HL-60 (cell line): ENCODE results near the gene DNAH8.

Experiments used
- DNase-seq, 2 experiments: peaks; one replicate each; pipeline ENCODE4 v3.0.0-alpha.2; 2010 to 2020; ENCODE audit warnings: low read depth in 1 of 2, low spot score in 1 of 2
- H3K27ac ChIP-seq: fragments of 250-450 bp; sonication (Bioruptor Pico); replicated peaks from 2 replicates; pipeline ENCODE4 v1.5.1; 2020; ENCODE audit warnings: mild to moderate bottlenecking, moderate library complexity
- H3K27me3 ChIP-seq: fragments of 250-450 bp; sonication (Bioruptor Pico); 2 replicates; pipeline ENCODE4 v1.5.1; 2021; ENCODE audit warnings: mild to moderate bottlenecking, moderate library complexity; ENCODE audit not compliant: insufficient read depth, poor library complexity, severe bottlenecking
- H3K4me3 ChIP-seq: replicated peaks from 2 replicates; pipeline ENCODE4 v1.5.1; 2011; ENCODE audit warnings: mild to moderate bottlenecking, control low read depth, low read length; ENCODE audit not compliant: insufficient read depth
- CTCF ChIP-seq: IDR thresholded peaks from one replicate; pipeline ENCODE4 v1.5.1; 2011; ENCODE audit warnings: low read length, control low read depth, inconsistent platforms; ENCODE audit not compliant: insufficient read depth
- GABPA ChIP-seq: IDR thresholded peaks from 2 replicates; pipeline ENCODE4 v1.6.1; 2012; ENCODE audit warnings: low read depth
- POLR2AphosphoS5 ChIP-seq: IDR thresholded peaks from 2 replicates; pipeline ENCODE4 v1.6.1; 2012; ENCODE audit warnings: low read depth
- SPI1 ChIP-seq: IDR thresholded peaks from 2 replicates; pipeline ENCODE4 v1.6.1; 2012; ENCODE audit warnings: low read depth, mild to moderate bottlenecking, borderline replicate concordance
- TF ChIP-seq, protein P1 (sequence below): IDR thresholded peaks from 2 replicates; pipeline ENCODE4 v1.6.1; 2012; ENCODE audit warnings: low read depth; ENCODE audit not compliant: insufficient replicate concordance

Gene DNAH8

DNA sequence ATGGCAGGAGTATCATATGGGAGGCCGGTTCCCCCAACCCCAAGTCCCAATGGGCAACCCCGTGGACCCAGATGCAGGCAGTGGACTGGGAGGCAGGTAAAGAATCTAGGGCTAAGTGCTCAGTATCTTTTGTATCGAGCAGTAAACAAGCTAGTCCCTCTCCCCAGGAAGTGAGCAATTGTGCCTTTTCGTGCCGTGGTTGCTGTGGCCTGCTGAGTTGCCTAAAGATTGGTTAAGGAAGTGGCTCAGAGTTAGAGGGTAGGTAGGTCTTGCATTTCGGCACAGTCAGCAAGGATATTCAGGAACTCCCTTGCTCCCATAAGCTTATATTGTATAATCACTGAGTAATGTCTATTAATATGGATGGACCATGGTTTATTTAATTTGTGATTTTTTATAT lies 1.3 kb upstream of the DNAH8 start:
- H3K4me3 ChIP-seq, result no peak overlapping the region
- TF ChIP-seq GABPA (no peak), POLR2AphosphoS5 (0 out of 2 replicates have a peak, but pooled peaks have one; percentile 32), SPI1 (peak; percentile 77)
- peak; percentile 64 to 87 for DNase-seq
- peak overlapping the region; percentile 34 for H3K27ac ChIP-seq
- H3K27me3 ChIP-seq, result peaks cover 3% of the 10 kb centered on the region

DNA sequence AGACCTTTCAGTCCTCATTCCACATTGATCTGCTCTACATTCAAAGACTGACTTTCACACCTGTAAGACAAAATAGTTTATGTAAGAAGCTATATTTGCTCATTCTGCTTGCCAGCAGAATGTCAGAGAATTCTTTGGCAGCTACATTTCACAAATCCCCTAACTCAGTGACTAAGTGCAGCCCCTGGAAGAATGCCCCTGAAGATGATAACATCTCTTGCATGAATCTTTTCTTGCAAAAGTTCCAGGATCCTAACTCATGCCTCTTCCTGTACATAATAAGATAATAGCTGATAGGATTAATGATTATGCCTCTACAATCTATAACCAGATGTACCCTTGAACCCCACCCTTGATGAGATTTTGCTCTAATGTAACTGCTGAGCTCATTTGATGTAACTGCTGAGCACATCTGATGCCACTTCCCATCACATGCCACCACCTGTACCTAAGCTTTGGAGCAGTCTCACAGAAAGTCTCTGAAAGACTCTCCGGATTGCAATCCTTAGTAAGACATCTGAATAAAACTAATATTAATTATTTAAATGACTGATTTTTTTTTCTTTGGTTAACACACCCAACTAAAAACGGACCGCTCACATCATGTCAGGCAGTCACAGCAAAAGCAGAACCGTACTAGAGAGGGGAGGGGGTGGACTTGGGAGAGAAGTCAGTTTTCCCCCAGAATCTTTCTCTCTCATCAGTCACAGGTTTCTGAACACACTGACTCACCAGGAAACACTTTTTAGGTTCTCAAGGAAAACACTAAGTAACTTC lies 684 bp upstream of the DNAH8 start:
- no peak for DNase-seq
- peaks cover 3% of the 10 kb centered on the region for H3K27me3 ChIP-seq

DNA sequence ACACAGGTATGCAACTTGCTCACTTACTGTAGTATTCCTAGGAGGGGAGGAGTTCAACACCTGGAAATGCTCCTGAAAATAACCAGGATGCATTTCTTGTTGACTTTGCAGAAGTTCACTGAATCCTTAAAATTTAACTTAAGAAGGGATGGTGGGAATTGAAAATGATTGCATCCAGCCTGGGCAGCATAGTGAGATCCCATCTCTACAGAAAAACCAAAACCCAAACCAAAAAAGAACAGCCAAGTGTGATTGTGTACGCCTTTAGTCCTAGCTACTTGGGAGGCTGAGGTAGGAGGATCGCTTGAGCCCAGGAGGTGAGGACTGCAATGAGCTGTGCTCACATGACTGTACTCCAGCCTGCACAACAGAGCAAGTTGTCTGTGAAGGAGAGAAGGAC lies 1.7 kb downstream of the DNAH8 start:
- peaks cover 3% of the 10 kb centered on the region for H3K27me3 ChIP-seq
- TF ChIP-seq POLR2AphosphoS5, result no peak
- no peak for TF ChIP-seq SPI1
- TF ChIP-seq CTCF, result no peak
- TF ChIP-seq GABPA, result no peak
- TF ChIP-seq, protein P1, sequence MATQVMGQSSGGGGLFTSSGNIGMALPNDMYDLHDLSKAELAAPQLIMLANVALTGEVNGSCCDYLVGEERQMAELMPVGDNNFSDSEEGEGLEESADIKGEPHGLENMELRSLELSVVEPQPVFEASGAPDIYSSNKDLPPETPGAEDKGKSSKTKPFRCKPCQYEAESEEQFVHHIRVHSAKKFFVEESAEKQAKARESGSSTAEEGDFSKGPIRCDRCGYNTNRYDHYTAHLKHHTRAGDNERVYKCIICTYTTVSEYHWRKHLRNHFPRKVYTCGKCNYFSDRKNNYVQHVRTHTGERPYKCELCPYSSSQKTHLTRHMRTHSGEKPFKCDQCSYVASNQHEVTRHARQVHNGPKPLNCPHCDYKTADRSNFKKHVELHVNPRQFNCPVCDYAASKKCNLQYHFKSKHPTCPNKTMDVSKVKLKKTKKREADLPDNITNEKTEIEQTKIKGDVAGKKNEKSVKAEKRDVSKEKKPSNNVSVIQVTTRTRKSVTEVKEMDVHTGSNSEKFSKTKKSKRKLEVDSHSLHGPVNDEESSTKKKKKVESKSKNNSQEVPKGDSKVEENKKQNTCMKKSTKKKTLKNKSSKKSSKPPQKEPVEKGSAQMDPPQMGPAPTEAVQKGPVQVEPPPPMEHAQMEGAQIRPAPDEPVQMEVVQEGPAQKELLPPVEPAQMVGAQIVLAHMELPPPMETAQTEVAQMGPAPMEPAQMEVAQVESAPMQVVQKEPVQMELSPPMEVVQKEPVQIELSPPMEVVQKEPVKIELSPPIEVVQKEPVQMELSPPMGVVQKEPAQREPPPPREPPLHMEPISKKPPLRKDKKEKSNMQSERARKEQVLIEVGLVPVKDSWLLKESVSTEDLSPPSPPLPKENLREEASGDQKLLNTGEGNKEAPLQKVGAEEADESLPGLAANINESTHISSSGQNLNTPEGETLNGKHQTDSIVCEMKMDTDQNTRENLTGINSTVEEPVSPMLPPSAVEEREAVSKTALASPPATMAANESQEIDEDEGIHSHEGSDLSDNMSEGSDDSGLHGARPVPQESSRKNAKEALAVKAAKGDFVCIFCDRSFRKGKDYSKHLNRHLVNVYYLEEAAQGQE, result no peak
- no peak overlapping the region for H3K4me3 ChIP-seq
- no peak overlapping the region for H3K27ac ChIP-seq
- no peak for DNase-seq

More for the DNA sequence above, 684 bp upstream of the DNAH8 start:
- Histone ChIP-seq H3K4me3 (peak overlapping the region; percentile 40), H3K27ac (no peak overlapping the region)
- TF ChIP-seq SPI1, result no peak
- no peak for TF ChIP-seq CTCF
- TF ChIP-seq, protein P1, result no peak
- no peak for TF ChIP-seq POLR2AphosphoS5
- TF ChIP-seq GABPA, result no peak

DNA sequence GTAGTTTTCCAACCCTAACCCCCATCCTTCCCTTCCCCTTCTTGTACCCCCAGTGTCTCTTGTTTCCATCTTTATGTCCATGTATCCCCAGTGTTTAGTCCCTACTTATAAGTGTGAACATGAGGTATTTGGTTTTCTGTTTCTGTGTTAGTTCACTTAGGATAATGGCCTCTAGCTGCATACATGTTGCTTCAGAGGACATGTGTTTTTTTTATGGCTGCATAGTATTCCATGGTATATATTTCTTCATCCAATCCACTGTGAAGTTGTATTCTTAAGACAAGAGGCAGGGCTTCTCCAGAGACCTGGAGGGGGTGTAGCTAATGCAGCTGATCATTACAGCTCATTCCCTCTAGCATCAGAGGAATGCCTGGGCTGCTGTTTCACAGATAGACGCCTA lies 4.2 kb downstream of the DNAH8 start:
- no peak for TF ChIP-seq CTCF
- TF ChIP-seq, protein P1, result no peak
- TF ChIP-seq GABPA, result no peak
- TF ChIP-seq SPI1, result no peak
- no peak for TF ChIP-seq POLR2AphosphoS5
- H3K4me3 ChIP-seq, result no peak overlapping the region
- H3K27ac ChIP-seq, result no peak overlapping the region
- H3K27me3 ChIP-seq, result peaks cover 3% of the 10 kb centered on the region
- DNase-seq, result no peak
